ENCODE measurements around the gene BRINP3. TPM values are rescaled to one million over a fixed set of nuclear protein-coding genes. Genes with fewer than 3 reads are reported as not detected.

BRINP3 gene
- total and polyA plus RNA-seq, 2 experiments from 2014 or later: 5.0 to 6.3 TPM

DNA sequence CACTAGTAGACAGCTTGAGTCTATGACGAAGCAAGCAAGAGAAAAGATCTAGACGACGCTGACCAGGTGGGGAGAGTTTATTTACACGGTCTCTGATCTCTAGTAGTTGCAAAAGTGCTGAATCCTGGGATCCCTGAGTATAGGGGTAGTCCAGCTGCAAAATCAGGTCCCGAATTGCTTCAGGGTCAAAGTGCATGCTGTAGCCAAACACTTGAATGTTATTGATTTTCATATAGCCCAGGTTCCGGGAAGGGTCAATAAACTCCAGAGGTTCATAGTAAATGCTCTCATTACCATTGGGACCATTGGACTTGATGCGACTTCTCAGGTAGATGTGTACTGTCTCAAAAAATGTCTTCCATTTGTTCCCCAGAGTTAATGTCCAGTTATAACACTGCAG lies 379.6 kb downstream of the BRINP3 start:
- Histone ChIP-seq H3K4me1 (ENCODE audit: low read depth) (no peaks in the 10 kb centered on the region), H3K36me3 (no peaks in the 10 kb centered on the region), H3K9me3 (ENCODE audit: low read depth) (no peaks in the 10 kb centered on the region), H3K4me3 (no peak overlapping the region), H3K27ac (no peak overlapping the region), H3K27me3 (no peaks in the 10 kb centered on the region)
- no peak for TF ChIP-seq CTCF (IDR thresholded peaks at IDR 0.05; ENCODE audit: low read depth, low read length)
- DNase-seq (ENCODE audit: low read depth in 1 of 2, low spot score in 1 of 2): no peak

DNA sequence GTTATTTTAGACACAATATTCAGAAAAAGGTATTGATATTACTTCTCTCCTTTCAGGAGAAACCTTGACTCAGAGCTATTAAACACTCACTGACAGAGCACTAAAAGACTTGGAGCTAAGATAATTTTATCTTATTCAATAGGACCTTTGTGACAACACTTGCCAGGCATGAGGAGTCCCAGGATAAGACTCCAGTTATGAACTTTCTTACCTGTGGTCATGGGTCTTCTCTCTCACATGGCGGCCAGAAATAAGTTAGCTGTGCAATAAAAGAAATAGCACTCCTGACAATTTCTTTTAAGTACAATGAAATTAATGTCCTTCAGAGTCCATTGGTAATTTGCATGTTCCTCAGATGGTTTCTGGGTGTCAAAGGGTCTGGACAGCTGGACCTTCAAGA lies 382.1 kb downstream of the BRINP3 start:
- Histone ChIP-seq H3K36me3 (no peaks in the 10 kb centered on the region), H3K27ac (no peak overlapping the region), H3K27me3 (no peaks in the 10 kb centered on the region), H3K9me3 (ENCODE audit: low read depth) (no peaks in the 10 kb centered on the region), H3K4me3 (no peak overlapping the region), H3K4me1 (ENCODE audit: low read depth) (no peaks in the 10 kb centered on the region)
- DNase-seq (ENCODE audit: low read depth in 1 of 2, low spot score in 1 of 2): no peak
- no peak for TF ChIP-seq CTCF (IDR thresholded peaks at IDR 0.05; ENCODE audit: low read depth, low read length)

DNA sequence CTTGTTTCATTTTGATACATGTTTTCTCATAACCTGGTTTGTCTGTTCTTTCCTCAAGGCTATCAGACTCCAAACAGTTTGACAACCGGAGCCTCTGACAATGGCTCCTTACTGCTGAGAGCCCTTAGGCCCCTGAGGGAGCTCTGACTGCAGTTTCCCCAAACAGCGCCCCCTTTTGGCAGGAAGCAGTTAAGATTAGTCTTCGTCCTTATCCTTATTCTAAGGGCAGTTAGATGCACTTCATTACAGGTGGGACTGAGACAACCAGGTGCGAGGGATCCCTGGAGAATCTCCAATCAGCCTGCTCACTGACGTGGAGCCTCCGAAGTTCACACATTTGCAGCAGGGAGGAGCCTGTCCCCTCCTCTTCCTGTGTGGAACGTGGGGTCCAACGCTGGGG lies 393.1 kb downstream of the BRINP3 start:
- DNase-seq (ENCODE audit: low read depth in 1 of 2, low spot score in 1 of 2): peak in 1 of 2 donors; percentile 1
- Histone ChIP-seq H3K27me3 (no peaks in the 10 kb centered on the region), H3K4me3 (no peak overlapping the region)

GRCh38 chr1:190068304-190068703 lies 409.4 kb downstream of the BRINP3 start:
- no peak overlapping the region for H3K27ac ChIP-seq
- no peaks in the 10 kb centered on the region for H3K36me3 ChIP-seq
- no peak for TF ChIP-seq CTCF (IDR thresholded peaks at IDR 0.05; ENCODE audit: low read depth, low read length)
- H3K4me3 ChIP-seq: no peak overlapping the region
- no peak for DNase-seq (ENCODE audit: low read depth in 1 of 2, low spot score in 1 of 2)
- H3K9me3 ChIP-seq (ENCODE audit: low read depth): no peaks in the 10 kb centered on the region
- H3K4me1 ChIP-seq (ENCODE audit: low read depth): no peaks in the 10 kb centered on the region
- no peaks in the 10 kb centered on the region for H3K27me3 ChIP-seq

More for the DNA sequence above, 393.1 kb downstream of the BRINP3 start:
- Histone ChIP-seq H3K27ac (no peak overlapping the region), H3K4me1 (ENCODE audit: low read depth) (no peaks in the 10 kb centered on the region), H3K9me3 (ENCODE audit: low read depth) (no peaks in the 10 kb centered on the region), H3K36me3 (no peaks in the 10 kb centered on the region)
- peak; percentile 15 for TF ChIP-seq CTCF (IDR thresholded peaks at IDR 0.05; ENCODE audit: low read depth, low read length)

DNA sequence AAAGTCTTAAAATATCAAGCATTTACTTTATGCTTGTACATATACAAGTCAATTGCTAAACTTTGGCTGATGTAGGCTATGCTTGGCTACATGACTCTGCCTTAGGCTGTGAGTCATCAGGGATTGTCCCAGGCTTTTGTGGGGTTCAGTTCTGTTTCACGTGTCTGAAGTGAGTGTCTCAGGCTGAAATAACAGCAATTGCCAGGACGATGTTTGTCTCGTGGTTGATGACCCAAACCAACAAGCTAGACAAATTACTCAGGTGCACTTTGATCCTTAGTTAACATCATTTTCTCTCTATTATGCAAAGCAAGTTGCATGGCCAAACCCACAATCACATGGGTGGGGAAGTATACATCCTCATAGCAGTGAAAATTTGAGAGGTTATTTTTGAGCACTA lies 410.1 kb downstream of the BRINP3 start:
- Histone ChIP-seq H3K27me3 (no peaks in the 10 kb centered on the region), H3K4me3 (no peak overlapping the region), H3K4me1 (ENCODE audit: low read depth) (no peaks in the 10 kb centered on the region), H3K9me3 (ENCODE audit: low read depth) (no peaks in the 10 kb centered on the region), H3K36me3 (no peaks in the 10 kb centered on the region), H3K27ac (no peak overlapping the region)
- TF ChIP-seq CTCF (IDR thresholded peaks at IDR 0.05; ENCODE audit: low read depth, low read length): no peak
- DNase-seq (ENCODE audit: low read depth in 1 of 2, low spot score in 1 of 2): peak in 1 of 2 donors; percentile 12

DNA sequence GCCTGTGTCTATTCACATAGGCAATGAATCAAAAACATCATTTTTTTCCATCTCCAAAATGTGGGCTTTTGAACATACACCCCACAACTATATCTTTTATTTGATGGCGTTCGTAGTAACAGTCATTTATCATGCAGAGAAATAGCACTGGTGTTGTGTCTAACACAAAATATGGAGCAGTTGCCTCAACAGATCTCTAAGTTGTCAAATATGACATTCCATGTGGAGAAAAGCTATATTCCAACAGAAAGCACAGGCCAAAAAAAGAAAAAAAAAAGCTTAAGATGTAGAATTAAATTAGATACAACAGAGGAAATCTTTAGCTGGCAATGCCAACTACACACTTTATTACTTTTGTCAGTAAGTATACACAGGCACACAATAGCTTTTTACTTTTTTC lies 411.7 kb downstream of the BRINP3 start:
- DNase-seq (ENCODE audit: low read depth in 1 of 2, low spot score in 1 of 2): no peak
- Histone ChIP-seq H3K4me3 (no peak overlapping the region), H3K27me3 (no peaks in the 10 kb centered on the region), H3K9me3 (ENCODE audit: low read depth) (no peaks in the 10 kb centered on the region), H3K36me3 (no peaks in the 10 kb centered on the region), H3K27ac (no peak overlapping the region), H3K4me1 (ENCODE audit: low read depth) (no peaks in the 10 kb centered on the region)
- no peak for TF ChIP-seq CTCF (IDR thresholded peaks at IDR 0.05; ENCODE audit: low read depth, low read length)

Measured in cardiac muscle cell (in vitro differentiated cells and primary cell).